Epithelial cell of esophagus (primary cell): ENCODE results near the gene PCBP3.

ENCODE experiments used
- DNase-seq: peaks from one replicate; pipeline ENCODE4 v3.0.0; 2010; ENCODE audit warnings: low read depth
- H3K4me3 ChIP-seq: 2 replicates; pipeline ENCODE4 v1.5.1; 2011; ENCODE audit warnings: mild to moderate bottlenecking, low read length, control low read depth
- CTCF ChIP-seq: IDR thresholded peaks from 2 replicates; pipeline ENCODE4 v1.5.1; 2011; ENCODE audit warnings: low read depth, mild to moderate bottlenecking, low read length, control low read depth, inconsistent platforms; ENCODE audit not compliant: insufficient read depth; ENCODE audit errors: missing control alignments

PCBP3 gene

GRCh38 chr21:45736690-45737484, 93.4 kb downstream of the PCBP3 start:
- TF ChIP-seq CTCF: no peak
- H3K4me3 ChIP-seq: no peak overlapping the region
- no peak for DNase-seq

- no peak overlapping the region for H3K4me3 ChIP-seq
- no peak for TF ChIP-seq CTCF
Observed at GRCh38 chr21:45737485-45738166, 94.1 kb downstream of the PCBP3 start.

DNA sequence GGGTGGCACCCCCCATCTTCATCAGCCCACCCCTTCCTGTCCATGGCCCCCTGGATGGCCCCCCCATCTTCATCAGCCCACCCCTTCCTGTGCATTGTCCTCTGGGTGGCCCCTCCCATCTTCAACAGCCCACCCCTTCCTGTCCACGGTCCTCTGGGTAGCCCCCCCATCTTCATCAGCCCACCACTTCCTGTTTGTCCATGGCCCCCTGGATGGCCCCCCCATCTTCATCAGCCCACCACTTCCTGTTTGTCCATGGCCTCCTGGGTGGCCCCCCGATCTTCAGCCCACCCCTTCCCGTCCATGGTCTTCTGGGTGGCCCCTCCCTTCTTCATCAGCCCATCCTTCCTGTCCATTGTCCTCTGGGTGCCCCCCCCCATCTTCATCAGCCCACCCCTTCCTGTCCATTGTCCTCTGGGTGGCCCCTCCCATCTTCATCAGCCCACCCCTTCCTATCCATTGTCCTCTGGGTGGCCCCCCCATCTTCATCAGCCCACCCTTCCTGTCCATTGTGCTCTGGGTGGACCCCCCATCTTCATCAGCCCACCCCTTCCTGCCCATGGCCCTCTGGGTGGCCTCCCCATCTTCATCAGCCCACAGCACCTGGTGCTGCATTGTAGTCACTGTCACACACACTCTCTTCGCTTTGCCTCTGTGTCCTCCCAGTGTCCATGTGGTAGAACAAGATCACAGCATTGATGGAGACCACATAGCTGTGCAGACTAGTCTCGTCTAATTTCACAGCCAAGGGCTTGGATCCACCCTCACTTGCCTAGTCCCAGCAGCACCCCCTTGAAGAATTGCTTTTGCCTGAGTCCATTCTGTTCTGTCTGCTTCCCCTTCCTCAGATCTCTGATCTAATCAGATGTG, 95.9 kb downstream of the PCBP3 start:
- no peak overlapping the region for H3K4me3 ChIP-seq
- no peak for DNase-seq
- TF ChIP-seq CTCF: no peak

More at GRCh38 chr21:45737485-45738166, 94.1 kb downstream of the PCBP3 start:
- no peak for DNase-seq

- DNase-seq: no peak
- no peak overlapping the region for H3K4me3 ChIP-seq
- no peak for TF ChIP-seq CTCF
Observed at GRCh38 chr21:45740088-45740440, 96.5 kb downstream of the PCBP3 start.

DNA sequence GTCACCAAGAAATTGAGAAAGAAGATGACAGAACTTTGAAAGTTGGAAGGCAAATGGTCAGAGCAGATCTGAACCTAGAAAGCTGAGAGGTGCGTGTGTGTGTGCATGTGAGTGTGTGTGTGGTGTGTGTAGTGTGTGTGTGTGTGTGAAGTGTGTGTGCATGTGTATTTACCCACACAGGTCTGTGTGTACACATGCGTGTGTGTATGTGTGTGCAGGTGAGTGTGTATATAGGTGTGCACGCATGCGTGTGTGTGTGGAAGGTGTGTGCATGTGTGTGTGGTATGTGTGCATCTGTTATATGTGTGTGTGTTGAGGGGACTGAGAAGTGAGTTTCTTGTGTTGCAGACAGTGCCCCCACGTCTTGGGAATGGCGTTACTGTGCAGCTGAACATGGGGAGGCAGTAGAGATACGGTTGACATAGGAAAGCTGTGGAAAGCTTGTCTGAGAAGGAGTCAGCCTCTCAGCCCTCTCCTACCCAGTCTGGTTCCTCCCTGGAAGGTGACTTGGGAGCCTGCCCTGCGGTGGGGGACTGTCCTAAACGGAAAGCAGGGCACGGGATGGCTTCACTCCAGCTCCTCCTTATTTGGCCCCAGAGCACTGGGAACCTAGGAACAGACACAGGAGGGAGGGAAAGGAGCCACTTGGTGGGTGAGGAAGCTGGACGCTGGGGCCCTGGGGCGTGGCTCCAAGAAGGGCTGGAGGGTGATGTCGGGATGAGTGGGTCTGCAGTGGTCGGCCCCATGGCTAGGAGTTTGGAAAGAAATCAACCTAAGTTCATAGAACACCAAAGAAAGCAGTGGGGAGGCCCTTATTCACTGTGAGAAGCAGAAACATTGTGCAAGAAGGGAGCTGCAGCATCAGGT, 97.2 kb downstream of the PCBP3 start:
- H3K4me3 ChIP-seq: no peak overlapping the region
- TF ChIP-seq CTCF: no peak
- DNase-seq: no peak

DNA sequence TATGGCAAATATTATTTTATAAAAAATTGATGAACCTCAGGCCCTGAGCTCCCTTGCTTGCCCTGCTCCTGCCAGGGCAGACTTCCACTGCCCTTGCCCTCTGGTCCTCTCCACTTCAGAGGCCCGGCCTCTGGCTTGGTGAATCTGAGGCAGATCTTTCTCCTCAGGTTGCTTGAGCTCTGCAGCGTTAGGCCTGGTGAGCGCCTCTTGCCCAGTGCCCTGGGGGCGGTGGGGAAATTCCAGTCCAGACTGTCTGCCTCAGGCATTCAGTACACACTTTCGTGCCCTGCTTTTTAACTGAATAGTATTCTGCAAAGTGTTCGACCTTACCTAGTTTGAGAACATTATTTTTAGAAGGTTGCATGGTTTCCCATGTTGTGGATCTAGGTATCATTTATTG, 98.2 kb downstream of the PCBP3 start:
- no peak for DNase-seq
- no peak for TF ChIP-seq CTCF
- no peak overlapping the region for H3K4me3 ChIP-seq
